Cardiac septum (tissue), 1 donor: ENCODE measurements around the gene GALNT17. TPM values are rescaled to one million over a fixed set of nuclear protein-coding genes. Genes with fewer than 3 reads are reported as not detected.

Experiments used
- DNase-seq: peaks from one replicate; pipeline ENCODE4 v3.0.0-alpha.2; 2020; ENCODE audit warnings: low spot score
- intact Hi-C: fragments of 100-400 bp; cut with DNase I; formaldehyde crosslinking; loops from one replicate; pipeline ENCODE4 v1.14.0; 2022
- total RNA-seq: library from RNA; stranded (reverse); fragmentation: NEBNext Ultra II Directional; extraction: Animal tissue kit (Norgen Biotek cat#: 25700); gene quantifications from one replicate; pipeline ENCODE4 v1.2.1, GENCODE V29; 2021
- donor health status: DM: no; HTN: no; CAD: no.

The GALNT17 gene
- total RNA-seq, 1 donor from 2014 or later: 60.6 TPM

DNA sequence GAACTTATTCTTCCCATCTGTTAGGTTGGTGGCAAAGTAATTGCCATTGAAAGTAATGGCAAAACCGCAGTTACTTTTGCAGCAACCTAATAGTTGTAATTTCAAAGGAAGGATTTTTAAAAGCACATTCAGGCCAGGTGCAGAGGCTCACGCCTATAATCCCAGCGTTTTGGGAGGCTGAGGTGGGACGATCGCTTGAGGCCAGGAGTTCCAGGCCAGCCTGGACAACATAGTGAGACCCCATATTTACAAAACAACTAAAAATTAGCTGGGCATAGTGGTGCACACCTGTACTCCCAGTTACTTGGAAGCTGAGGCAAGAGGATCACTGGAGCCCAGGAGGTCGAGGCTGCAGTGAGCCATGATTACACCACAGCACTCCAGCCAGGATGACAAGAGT is 374.9 kb downstream of the GALNT17 start:
- no peak for DNase-seq
- intact Hi-C loops: no loop called here

DNA sequence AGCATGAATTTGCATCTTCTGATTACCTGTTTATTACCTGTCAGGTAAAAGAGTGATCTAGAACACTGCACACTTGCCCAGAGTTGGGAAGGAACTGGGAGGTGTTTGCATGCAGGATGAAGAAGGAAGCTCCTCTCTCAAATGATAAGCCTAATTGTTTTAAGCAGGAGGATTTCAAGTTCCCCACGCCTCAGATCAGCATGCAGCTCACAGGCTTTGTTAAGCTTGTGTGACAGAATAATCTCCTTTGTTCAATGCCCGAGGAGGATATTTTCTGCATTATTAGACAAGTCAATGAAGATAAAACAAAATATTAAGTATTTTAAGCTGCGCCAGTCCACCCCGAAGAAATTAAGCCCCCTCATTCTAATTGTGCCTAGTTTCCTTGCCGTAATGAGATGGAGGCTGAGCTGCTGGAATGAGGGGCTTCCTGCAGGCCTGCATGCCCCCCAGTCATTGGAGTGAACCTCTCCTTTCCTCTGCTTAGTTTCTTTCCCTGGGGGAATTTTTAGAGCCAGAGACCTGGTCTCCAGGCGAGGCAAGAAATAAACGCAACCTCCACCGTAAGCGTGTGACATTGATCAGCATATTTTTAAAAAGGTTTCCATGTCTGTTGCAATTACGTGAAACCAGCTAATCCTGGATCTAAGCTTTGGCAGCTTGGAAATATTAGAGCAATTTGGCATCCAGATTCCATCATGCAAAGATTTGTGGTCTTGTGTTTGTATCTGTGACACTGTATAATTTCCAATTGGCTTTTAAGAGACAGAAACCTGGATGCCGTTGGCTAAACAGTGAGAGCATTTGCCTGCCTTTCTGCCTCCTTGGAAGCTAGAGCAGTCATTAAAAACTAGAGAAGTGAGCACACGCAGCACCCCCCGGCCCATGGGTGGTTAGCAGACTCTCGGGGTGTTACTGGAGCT is 376.0 kb downstream of the GALNT17 start:
- DNase-seq: no peak
- intact Hi-C loops: no loop called here

DNA sequence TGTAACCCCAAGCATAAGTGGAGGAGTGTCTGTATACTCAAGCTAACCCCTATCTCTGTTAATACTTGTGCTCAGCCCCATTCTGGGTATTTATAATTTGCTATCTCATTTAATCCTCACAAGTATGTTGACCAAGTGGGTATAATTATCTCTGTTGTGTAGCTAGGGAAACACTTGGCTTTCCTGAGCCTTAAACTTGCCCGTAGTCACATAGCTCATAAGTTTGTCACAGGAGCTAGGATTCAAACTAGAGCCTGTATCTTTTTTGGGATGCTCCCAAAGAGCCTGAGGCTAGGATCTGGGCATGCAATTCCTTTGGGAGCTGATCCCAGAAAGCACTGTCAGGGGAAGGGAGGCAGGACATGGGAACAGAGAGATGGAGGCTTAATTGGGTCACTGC is 377.4 kb downstream of the GALNT17 start:
- DNase-seq: no peak
- intact Hi-C loops: no loop called here

GRCh38 chr7:71511361-71511807 is 379.4 kb downstream of the GALNT17 start:
- intact Hi-C loops: no loop called here
- DNase-seq: no peak

DNA sequence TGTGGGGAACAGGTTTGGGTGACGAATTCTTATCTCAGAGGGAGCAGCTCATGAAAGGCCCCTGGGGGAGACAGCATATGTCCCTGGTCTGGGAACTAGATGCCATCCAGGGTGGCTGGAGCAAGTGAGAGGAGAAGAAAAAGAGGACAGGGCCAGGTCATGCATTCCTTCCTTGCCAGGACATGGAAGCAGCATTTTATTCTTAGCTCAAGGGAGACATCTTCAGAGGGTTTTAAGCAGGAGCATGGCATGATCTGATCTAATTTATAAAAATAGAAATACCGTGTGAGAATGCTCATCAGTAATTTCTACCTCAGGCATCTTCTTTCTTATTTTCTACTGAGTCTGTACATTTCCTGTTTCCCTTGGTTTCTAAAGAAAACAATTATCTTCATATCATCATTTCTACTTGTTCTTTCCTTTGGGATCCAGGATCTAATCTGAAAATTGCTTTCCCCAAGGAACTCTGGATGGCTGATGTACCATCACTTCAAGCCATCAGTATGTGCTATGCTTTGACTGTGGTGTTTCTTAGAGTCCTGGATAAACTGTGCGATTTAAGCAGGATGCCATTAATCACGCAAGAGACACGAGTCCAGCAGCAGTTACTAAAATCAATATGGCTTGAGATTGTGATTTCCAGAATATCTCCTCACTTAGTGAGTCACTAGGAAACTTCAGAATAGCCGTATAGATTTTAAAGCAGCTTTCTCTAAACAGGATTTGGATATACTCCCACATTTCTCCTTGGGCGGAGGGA is 386.2 kb downstream of the GALNT17 start:
- intact Hi-C loops: no loop called here
- DNase-seq: no peak

GRCh38 chr7:71518880-71519279 is 386.9 kb downstream of the GALNT17 start:
- intact Hi-C loops: no loop called here
- DNase-seq: no peak

DNA sequence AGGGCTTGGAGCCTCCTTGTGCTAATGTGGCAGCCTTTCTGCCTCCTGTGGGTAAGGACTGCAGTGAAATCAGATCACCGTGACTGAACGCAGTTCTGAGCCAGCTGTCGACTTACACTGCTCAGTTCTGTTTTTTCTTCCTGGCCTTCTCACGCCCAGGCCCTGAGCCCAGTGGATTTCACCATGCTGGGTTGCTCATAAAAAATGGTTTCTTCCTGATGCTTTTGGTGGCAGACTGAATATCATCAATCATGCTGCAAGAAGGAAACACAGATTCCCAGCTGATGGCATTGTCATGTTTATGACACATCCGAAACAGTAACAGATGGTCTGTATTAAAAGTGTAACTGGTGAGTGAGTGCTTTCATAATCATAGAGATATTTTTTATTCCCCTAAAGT is 389.6 kb downstream of the GALNT17 start:
- intact Hi-C loops: no loop called here

DNA sequence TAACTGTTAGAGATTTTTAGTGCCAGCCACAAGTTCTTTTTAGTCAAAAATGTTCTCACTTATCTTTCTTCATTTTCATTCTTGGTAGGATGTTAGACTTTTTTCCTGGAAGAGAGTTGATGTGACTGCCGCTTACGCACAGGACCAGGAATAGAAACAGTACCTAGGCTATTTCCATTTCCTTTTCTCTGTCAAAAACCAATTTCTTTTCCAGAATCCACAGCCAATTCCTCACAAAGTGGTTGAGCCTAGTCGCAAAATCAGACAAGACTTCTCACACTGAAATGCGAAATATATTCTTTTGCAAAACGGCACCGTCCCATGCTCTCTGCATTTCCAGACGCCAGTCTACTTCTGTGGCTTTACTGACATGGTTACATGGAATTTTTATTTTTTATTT is 394.2 kb downstream of the GALNT17 start:
- no peak for DNase-seq
- intact Hi-C loops: no loop called here

More for the DNA sequence above, 389.6 kb downstream of the GALNT17 start:
- no peak for DNase-seq

DNA sequence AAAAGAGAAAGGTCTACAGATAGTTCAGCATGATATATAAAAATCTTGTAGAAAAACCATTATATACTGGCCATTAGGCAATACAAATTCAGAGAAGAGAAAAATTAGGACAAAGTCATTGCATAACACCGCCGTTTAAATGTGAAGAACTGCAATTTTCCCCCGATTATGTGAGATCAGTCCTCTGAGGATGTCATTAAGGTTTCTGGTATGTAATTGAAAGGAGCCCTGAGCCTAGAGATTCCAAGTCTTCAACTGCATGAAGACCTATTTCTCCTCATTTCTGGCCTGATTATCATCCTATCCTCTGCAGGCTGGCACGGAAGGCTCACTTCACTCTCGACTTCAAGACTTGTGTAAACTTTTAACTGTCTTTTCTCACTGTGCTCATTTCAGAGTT is 395.3 kb downstream of the GALNT17 start:
- no peak for DNase-seq
- intact Hi-C loops: no loop called here

GRCh38 chr7:71535616-71536015 is 403.7 kb downstream of the GALNT17 start:
- DNase-seq: no peak
- intact Hi-C loops: no loop called here

DNA sequence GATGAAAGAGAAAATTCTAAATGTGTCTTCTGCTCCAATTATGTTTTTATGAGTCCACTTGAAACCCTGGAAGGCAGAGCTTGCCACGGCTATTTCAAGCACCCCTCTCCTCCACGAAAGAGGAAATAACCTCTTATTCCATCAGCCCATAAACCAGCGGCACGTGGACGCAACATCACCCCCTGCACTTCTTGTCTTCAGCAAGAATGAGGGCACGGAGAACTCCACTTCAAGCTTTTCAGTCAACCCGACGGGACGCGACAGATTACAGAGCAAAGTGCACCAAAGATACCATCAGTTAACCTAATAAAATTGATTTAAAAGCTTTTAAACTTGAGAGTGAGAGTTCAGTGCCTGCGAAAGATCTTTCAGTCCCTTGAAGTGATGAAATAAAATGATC is 406.3 kb downstream of the GALNT17 start:
- intact Hi-C loops: no loop called here
- DNase-seq: no peak

- no peak for DNase-seq
- intact Hi-C loops: no loop called here
Measured at GRCh38 chr7:71539615-71540014, 407.7 kb downstream of the GALNT17 start.

DNA sequence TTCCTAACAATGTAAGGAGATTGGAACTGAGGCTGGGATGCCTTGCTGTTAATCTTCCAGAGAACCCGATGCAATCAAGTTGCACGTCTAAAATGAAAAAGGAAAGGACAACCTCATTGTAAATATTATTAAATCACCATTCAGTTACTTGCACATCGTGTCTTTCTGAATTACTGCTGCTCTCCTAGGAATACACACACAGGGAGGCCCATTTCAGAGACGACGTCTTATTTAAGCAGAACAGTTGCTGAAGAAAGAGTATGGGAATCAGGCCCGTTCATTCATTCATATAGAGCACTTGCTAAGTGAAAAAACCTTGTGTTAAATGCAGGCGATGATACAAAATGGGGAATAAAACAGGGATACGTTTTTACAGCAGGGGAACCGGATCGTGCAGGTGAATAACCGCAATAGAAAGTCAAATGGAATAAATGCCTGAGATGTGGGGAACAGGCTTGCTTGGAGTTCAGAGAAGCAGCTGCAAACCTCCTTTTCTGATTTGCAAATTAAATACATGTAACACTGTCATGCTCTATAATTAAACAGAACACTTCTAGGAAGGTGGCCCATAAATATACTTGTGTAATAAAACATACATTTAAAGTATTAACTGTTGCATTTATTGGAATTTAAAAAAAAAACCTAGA is 409.9 kb downstream of the GALNT17 start:
- intact Hi-C loops: no loop called here
- no peak for DNase-seq

- DNase-seq: no peak
- intact Hi-C loops: no loop called here
Measured at GRCh38 chr7:71543396-71543795, 411.5 kb downstream of the GALNT17 start.

DNA sequence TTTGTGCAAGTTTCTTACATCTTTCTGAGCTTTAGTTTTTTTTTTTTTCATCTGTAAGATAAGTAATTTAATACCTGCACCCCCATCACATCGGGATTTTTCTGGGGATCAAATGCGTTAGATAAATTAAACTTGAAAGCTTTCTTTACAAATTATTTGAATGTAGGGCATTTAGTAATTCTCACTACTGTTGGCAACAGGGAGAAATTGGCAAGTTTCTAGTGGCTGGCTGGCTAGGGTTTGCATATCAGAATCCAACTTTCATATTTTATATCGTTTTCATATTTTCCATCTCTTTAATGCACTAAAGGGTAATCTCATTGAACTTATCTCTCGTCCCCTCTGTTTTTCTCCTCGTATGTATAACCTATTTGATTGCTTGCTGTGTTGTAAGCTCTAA is 412.9 kb downstream of the GALNT17 start:
- intact Hi-C loops: no loop called here
- DNase-seq: no peak

DNA sequence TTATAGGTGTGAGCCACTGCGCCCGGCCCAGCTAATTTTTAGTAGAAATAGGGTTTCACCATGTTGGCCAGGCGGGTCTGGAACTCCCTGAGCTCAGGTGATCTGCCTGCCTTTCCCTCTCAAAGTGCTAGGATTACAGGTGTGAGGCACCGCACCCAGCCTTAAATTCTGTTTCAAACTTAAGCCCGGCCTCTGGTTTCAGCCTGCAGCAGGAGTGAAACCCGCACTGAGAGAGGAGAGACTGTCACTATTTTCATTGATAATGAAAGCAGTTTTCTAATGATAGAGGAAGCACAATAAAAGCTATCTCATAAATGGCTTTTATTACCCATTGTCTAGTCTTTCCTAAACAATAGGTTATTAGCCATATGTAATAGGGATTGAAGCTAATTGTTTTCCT is 415.5 kb downstream of the GALNT17 start:
- DNase-seq: no peak
- intact Hi-C loops: no loop called here

GRCh38 chr7:71548746-71549145 is 416.8 kb downstream of the GALNT17 start:
- no peak for DNase-seq
- intact Hi-C loops: no loop called here

GRCh38 chr7:71553306-71553705 is 421.4 kb downstream of the GALNT17 start:
- intact Hi-C loops: no loop called here
- DNase-seq: no peak

DNA sequence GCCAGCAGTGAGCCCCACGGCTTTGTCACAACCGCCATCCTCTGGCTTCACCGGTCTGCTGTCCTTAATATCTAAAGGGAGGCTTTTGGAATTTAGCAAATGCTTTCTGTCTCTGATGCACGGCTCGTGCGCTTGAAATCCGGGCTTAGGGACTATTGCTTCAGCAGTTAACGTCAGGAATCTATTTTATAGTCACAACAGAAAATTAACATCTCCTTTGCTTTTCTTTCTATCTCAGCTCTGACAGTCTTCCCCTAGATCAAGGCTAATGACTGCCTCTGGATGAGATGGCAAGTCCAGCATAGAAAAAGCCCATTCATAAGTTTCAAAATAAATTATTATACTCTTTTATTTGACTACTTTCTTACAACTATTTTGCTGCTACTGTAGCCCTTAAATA is 423.8 kb downstream of the GALNT17 start:
- intact Hi-C loops: no loop called here
- no peak for DNase-seq
